Trophoblast cell (in vitro differentiated cells and primary cell): ENCODE data around the gene ENPP3.

Experiments used
- DNase-seq, 2 donors: peaks; one replicate each; pipeline ENCODE4 v3.0.0-alpha.2; 2016
- H2AFZ ChIP-seq: 2 replicates; pipeline ENCODE4 v1.6.1; 2013; ENCODE audit warnings: low read length, moderate library complexity, mild to moderate bottlenecking; ENCODE audit not compliant: insufficient read depth, poor library complexity
- H2AK5ac ChIP-seq: 2 replicates; pipeline ENCODE4 v1.6.1; 2013; ENCODE audit warnings: mild to moderate bottlenecking, low read length
- H2BK120ac ChIP-seq: 2 replicates; pipeline ENCODE4 v1.6.1; 2013; ENCODE audit warnings: low read length, mild to moderate bottlenecking, moderate library complexity; ENCODE audit not compliant: insufficient read depth, poor library complexity
- H2BK12ac ChIP-seq: 2 replicates; pipeline ENCODE4 v1.6.1; 2013; ENCODE audit warnings: mild to moderate bottlenecking, low read length, moderate library complexity
- H2BK5ac ChIP-seq: 2 replicates; pipeline ENCODE4 v1.6.1; 2013; ENCODE audit warnings: low read length, low read depth, moderate library complexity, mild to moderate bottlenecking; ENCODE audit not compliant: poor library complexity
- H3K14ac ChIP-seq: 2 replicates; pipeline ENCODE4 v1.6.1; 2013; ENCODE audit warnings: mild to moderate bottlenecking, low read length
- H3K18ac ChIP-seq: 2 replicates; pipeline ENCODE4 v1.6.1; 2013; ENCODE audit warnings: mild to moderate bottlenecking, low read length
- H3K23ac ChIP-seq: 2 replicates; pipeline ENCODE4 v1.6.1; 2013; ENCODE audit warnings: low read length
- H3K27ac ChIP-seq: 2 replicates; pipeline ENCODE4 v1.5.1; 2013; ENCODE audit warnings: low read depth, mild to moderate bottlenecking, inconsistent platforms, low read length, moderate library complexity
- H3K27me3 ChIP-seq: 2 replicates; pipeline ENCODE4 v1.6.1; 2013; ENCODE audit warnings: inconsistent platforms, mild to moderate bottlenecking, low read length, moderate library complexity; ENCODE audit not compliant: insufficient read depth
- H3K36me3 ChIP-seq, 2 experiments: 1 replicate in 1 of 2; 2 replicates in 1 of 2; pipeline ENCODE4 v1.6.1; 2013; ENCODE audit warnings: low read length in 2 of 2, mild to moderate bottlenecking in 2 of 2, moderate library complexity in 1 of 2; ENCODE audit not compliant: insufficient read depth in 2 of 2, control insufficient read depth in 1 of 2
- H3K4ac ChIP-seq: 2 replicates; pipeline ENCODE4 v1.6.1; 2013; ENCODE audit warnings: low read depth, mild to moderate bottlenecking, low read length, moderate library complexity
- H3K4me1 ChIP-seq, 2 experiments: 1 replicate in 1 of 2; 2 replicates in 1 of 2; pipeline ENCODE4 v1.6.1; 2013; ENCODE audit warnings: low read length in 2 of 2, mild to moderate bottlenecking in 2 of 2, moderate library complexity in 1 of 2; ENCODE audit not compliant: insufficient read depth in 2 of 2, control insufficient read depth in 1 of 2
- H3K4me2 ChIP-seq: 2 replicates; pipeline ENCODE4 v1.6.1; 2013; ENCODE audit warnings: inconsistent platforms, mild to moderate bottlenecking, low read length, moderate library complexity
- H3K4me3 ChIP-seq: 2 replicates; pipeline ENCODE4 v1.5.1; 2013; ENCODE audit warnings: mild to moderate bottlenecking, low read depth, low read length, inconsistent platforms
- H3K79me1 ChIP-seq: one replicate; pipeline ENCODE4 v1.6.1; 2013; ENCODE audit warnings: low read length
- H3K79me2 ChIP-seq: 2 replicates; pipeline ENCODE4 v1.6.1; 2013; ENCODE audit warnings: low read length, mild to moderate bottlenecking; ENCODE audit not compliant: control insufficient read depth, insufficient read depth, poor library complexity
- H3K9ac ChIP-seq: 2 replicates; pipeline ENCODE4 v1.6.1; 2013; ENCODE audit warnings: mild to moderate bottlenecking, low read length
- H3K9me3 ChIP-seq: 2 replicates; pipeline ENCODE4 v1.6.1; 2013; ENCODE audit warnings: low read depth, mild to moderate bottlenecking, control low read depth, inconsistent platforms, low read length; ENCODE audit not compliant: insufficient read depth
- H4K12ac ChIP-seq: 2 replicates; pipeline ENCODE4 v1.6.1; 2013; ENCODE audit warnings: low read depth, mild to moderate bottlenecking, low read length, moderate library complexity
- H4K8ac ChIP-seq: 2 replicates; pipeline ENCODE4 v1.6.1; 2013; ENCODE audit warnings: low read depth, mild to moderate bottlenecking, low read length, moderate library complexity
- H4K91ac ChIP-seq: one replicate; pipeline ENCODE4 v1.6.1; 2013; ENCODE audit warnings: low read depth, mild to moderate bottlenecking, low read length, moderate library complexity
- WGBS: extraction: QIAGEN DNeasy Blood & Tissue Kit; methylation state at CpG from one replicate; pipeline ENCODE4 v1.1.7; 2013; ENCODE audit warnings: missing lambda C conversion rate; ENCODE audit not compliant: insufficient read length, insufficient coverage; ENCODE audit errors: extremely low coverage; 5-methylcytosine and 5-hydroxymethylcytosine counted together

ENPP3 gene

GRCh38 chr6:131761762-131762067 is 124.6 kb downstream of the ENPP3 start:
- no peak overlapping the region for H4K12ac ChIP-seq
- no peak overlapping the region for H3K18ac ChIP-seq
- no peak overlapping the region for H3K27ac ChIP-seq
- no peak overlapping the region for H3K4me3 ChIP-seq
- H2BK5ac ChIP-seq: no peak overlapping the region
- peaks cover 0 to 2% of the 10 kb centered on the region in 2 experiments for H3K4me1 ChIP-seq
- H3K36me3 ChIP-seq: no peaks in the 10 kb centered on the region
- no peak overlapping the region for H2AK5ac ChIP-seq
- no peak overlapping the region for H2BK120ac ChIP-seq
- H3K9ac ChIP-seq: no peak overlapping the region
- no peaks in the 10 kb centered on the region for H3K79me1 ChIP-seq
- DNase-seq: no peak
- no peak overlapping the region for H4K91ac ChIP-seq
- no peaks in the 10 kb centered on the region for H3K79me2 ChIP-seq
- no CpG with 5 or more reads among the region's 1 CpG for WGBS
- H3K4me2 ChIP-seq: no peak overlapping the region
- H3K23ac ChIP-seq: no peak overlapping the region
- H2AFZ ChIP-seq: no peak overlapping the region
- H2BK12ac ChIP-seq: no peak overlapping the region
- no peaks in the 10 kb centered on the region for H3K9me3 ChIP-seq
- H3K4ac ChIP-seq: no peak overlapping the region
- H3K14ac ChIP-seq: no peak overlapping the region
- H3K27me3 ChIP-seq: no peaks in the 10 kb centered on the region
- no peak overlapping the region for H4K8ac ChIP-seq

GRCh38 chr6:131762984-131763383 is 125.9 kb downstream of the ENPP3 start:
- Histone ChIP-seq H2BK120ac (no peak overlapping the region), H4K12ac (no peak overlapping the region), H3K9ac (no peak overlapping the region), H3K79me1 (no peaks in the 10 kb centered on the region), H3K9me3 (no peaks in the 10 kb centered on the region), H3K14ac (no peak overlapping the region), H4K8ac (no peak overlapping the region), H3K4me1 (peaks cover 0 to 2% of the 10 kb centered on the region in 2 experiments), H3K18ac (no peak overlapping the region), H2AFZ (no peak overlapping the region), H3K23ac (no peak overlapping the region), H3K27me3 (no peaks in the 10 kb centered on the region), H3K27ac (no peak overlapping the region), H4K91ac (no peak overlapping the region), H3K79me2 (no peaks in the 10 kb centered on the region), H3K36me3 (no peaks in the 10 kb centered on the region), H3K4me3 (no peak overlapping the region), H3K4me2 (no peak overlapping the region), H2AK5ac (no peak overlapping the region), H2BK5ac (no peak overlapping the region), H2BK12ac (no peak overlapping the region), H3K4ac (no peak overlapping the region)
- no CpG with 5 or more reads among the region's 2 CpGs for WGBS
- DNase-seq: peak; percentile 33 to 84

GRCh38 chr6:131763749-131764148 is 126.6 kb downstream of the ENPP3 start:
- Histone ChIP-seq H3K23ac (no peak overlapping the region), H3K9ac (no peak overlapping the region)

GRCh38 chr6:131764350-131764749 is 127.2 kb downstream of the ENPP3 start:
- H3K79me1 ChIP-seq: no peaks in the 10 kb centered on the region

More at GRCh38 chr6:131763749-131764148, 126.6 kb downstream of the ENPP3 start:
- H3K4me2 ChIP-seq: no peak overlapping the region
- no peak overlapping the region for H2BK120ac ChIP-seq
- no peak overlapping the region for H3K14ac ChIP-seq
- H2BK5ac ChIP-seq: no peak overlapping the region
- H3K18ac ChIP-seq: no peak overlapping the region
- no peaks in the 10 kb centered on the region for H3K79me2 ChIP-seq
- no peaks in the 10 kb centered on the region for H3K36me3 ChIP-seq
- no CpG with 5 or more reads among the region's 1 CpG for WGBS
- peaks cover 0 to 2% of the 10 kb centered on the region in 2 experiments for H3K4me1 ChIP-seq
- no peak overlapping the region for H4K12ac ChIP-seq
- no peak overlapping the region for H4K8ac ChIP-seq
- H2AK5ac ChIP-seq: no peak overlapping the region
- peak in 1 of 2 donors; percentile 49 for DNase-seq
- no peak overlapping the region for H4K91ac ChIP-seq
- no peak overlapping the region for H2BK12ac ChIP-seq
- H3K4me3 ChIP-seq: no peak overlapping the region
- H2AFZ ChIP-seq: no peak overlapping the region
- no peak overlapping the region for H3K4ac ChIP-seq
- H3K9me3 ChIP-seq: no peaks in the 10 kb centered on the region
- no peak overlapping the region for H3K27ac ChIP-seq
- no peaks in the 10 kb centered on the region for H3K27me3 ChIP-seq
- H3K79me1 ChIP-seq: no peaks in the 10 kb centered on the region

More at GRCh38 chr6:131764350-131764749, 127.2 kb downstream of the ENPP3 start:
- no peak overlapping the region for H2BK12ac ChIP-seq
- no peak overlapping the region for H3K4me2 ChIP-seq
- H2BK120ac ChIP-seq: no peak overlapping the region
- no peak overlapping the region for H3K4me3 ChIP-seq
- H2BK5ac ChIP-seq: no peak overlapping the region
- no peak overlapping the region for H3K23ac ChIP-seq
- H4K8ac ChIP-seq: no peak overlapping the region
- H3K27me3 ChIP-seq: no peaks in the 10 kb centered on the region
- H4K91ac ChIP-seq: no peak overlapping the region
- no peak overlapping the region for H4K12ac ChIP-seq
- H3K4ac ChIP-seq: no peak overlapping the region
- no peak overlapping the region for H3K27ac ChIP-seq
- no peak overlapping the region for H3K9ac ChIP-seq
- no peaks in the 10 kb centered on the region for H3K36me3 ChIP-seq
- H3K14ac ChIP-seq: no peak overlapping the region
- no peak overlapping the region for H3K18ac ChIP-seq
- no peak overlapping the region for H2AK5ac ChIP-seq
- H3K79me2 ChIP-seq: no peaks in the 10 kb centered on the region
- H2AFZ ChIP-seq: no peak overlapping the region
- DNase-seq: peak in 1 of 2 donors; percentile 26
- no peaks in the 10 kb centered on the region for H3K9me3 ChIP-seq
- WGBS: no CpG with 5 or more reads among the region's 4 CpGs
- H3K4me1 ChIP-seq: peaks cover 0 to 2% of the 10 kb centered on the region in 2 experiments
